ENCODE measurements around the gene DNAI4.

DNA sequence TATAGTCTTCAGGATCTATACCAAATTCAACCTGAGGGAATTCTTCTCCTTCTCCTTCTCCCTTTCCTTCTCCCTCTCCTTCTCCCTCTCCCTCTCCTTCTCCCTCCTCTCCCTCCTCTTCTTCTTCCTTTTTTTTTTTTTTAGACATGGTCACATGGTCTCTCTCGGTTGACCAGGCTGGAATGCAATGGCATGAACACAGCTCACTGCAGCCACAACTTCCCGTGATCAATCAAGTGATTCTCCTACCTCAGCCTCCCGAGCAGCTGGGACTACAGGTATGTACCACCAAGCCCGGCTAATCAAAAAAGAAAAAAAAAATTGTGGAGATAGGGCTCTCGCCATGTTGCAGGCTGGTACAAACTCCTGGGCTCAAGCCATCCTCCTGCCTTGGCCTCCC, 51.5 kb downstream of the DNAI4 start:
- no peak for TF ChIP-seq POLR2AphosphoS5 (IDR thresholded peaks at IDR 0.05)
- TF ChIP-seq, protein P1, sequence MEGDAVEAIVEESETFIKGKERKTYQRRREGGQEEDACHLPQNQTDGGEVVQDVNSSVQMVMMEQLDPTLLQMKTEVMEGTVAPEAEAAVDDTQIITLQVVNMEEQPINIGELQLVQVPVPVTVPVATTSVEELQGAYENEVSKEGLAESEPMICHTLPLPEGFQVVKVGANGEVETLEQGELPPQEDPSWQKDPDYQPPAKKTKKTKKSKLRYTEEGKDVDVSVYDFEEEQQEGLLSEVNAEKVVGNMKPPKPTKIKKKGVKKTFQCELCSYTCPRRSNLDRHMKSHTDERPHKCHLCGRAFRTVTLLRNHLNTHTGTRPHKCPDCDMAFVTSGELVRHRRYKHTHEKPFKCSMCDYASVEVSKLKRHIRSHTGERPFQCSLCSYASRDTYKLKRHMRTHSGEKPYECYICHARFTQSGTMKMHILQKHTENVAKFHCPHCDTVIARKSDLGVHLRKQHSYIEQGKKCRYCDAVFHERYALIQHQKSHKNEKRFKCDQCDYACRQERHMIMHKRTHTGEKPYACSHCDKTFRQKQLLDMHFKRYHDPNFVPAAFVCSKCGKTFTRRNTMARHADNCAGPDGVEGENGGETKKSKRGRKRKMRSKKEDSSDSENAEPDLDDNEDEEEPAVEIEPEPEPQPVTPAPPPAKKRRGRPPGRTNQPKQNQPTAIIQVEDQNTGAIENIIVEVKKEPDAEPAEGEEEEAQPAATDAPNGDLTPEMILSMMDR (IDR thresholded peaks at IDR 0.05 in 8 of 11, conservative IDR thresholded peaks at IDR 0.05 in 3 of 11) = no peak

Data from spleen (tissue), 7 donors.